Fibroblast of lung (primary cell): ENCODE results near the gene PRKAB2. TPM values are rescaled to one million over a fixed set of nuclear protein-coding genes. Genes with fewer than 3 reads are reported as not detected.
"Not testable (repeated sequence)": the region's sequence is repeated elsewhere in the genome, so short reads cannot be mapped to it uniquely, and the experiment has no call there.

Experiments used
- DNase-seq, 2 donors: peaks; one replicate each; pipeline versions ENCODE4 v3.0.0 to v3.0.0-alpha.2; 2010; ENCODE audit warnings: low read depth in 2 of 2
- H2AFZ ChIP-seq: 2 replicates; pipeline ENCODE4 v1.5.1; 2012; ENCODE audit warnings: low read length, control low read depth, inconsistent platforms
- H3K27ac ChIP-seq: 2 replicates; pipeline ENCODE4 v1.5.1; 2011; ENCODE audit warnings: low read length, control low read depth; ENCODE audit not compliant: insufficient read depth
- H3K27me3 ChIP-seq: 2 replicates; pipeline ENCODE4 v1.5.1; 2011; ENCODE audit warnings: mild to moderate bottlenecking, low read length; ENCODE audit not compliant: control insufficient read depth, insufficient read depth
- H3K36me3 ChIP-seq: 2 replicates; pipeline ENCODE4 v1.5.1; 2011; ENCODE audit warnings: low read length; ENCODE audit not compliant: control insufficient read depth, insufficient read depth
- H3K4me1 ChIP-seq: 2 replicates; pipeline ENCODE4 v1.5.1; 2011; ENCODE audit warnings: low read length; ENCODE audit not compliant: control insufficient read depth, insufficient read depth; ENCODE audit errors: extremely low read depth
- H3K4me2 ChIP-seq: 2 replicates; pipeline ENCODE4 v1.5.1; 2011; ENCODE audit warnings: low read length, control low read depth; ENCODE audit not compliant: insufficient read depth; ENCODE audit errors: extremely low read depth
- H3K4me3 ChIP-seq, 4 experiments: fragments of 200-600 bp in 1 of 4; sonication (generic) in 1 of 4; replicated peaks in 1 of 4; 2 replicates each; pipeline ENCODE4 v1.5.1; 2011 to 2016; ENCODE audit warnings: low read length in 4 of 4, low read depth in 3 of 4, mild to moderate bottlenecking in 3 of 4, control low read depth in 2 of 4, inconsistent platforms in 1 of 4, mixed read lengths in 1 of 4; ENCODE audit not compliant: insufficient read depth in 1 of 4; ENCODE audit errors: control extremely low read depth in 1 of 4
- H3K79me2 ChIP-seq: 2 replicates; pipeline ENCODE4 v1.5.1; 2012; ENCODE audit warnings: mild to moderate bottlenecking, low read length, inconsistent platforms; ENCODE audit not compliant: control insufficient read depth, insufficient read depth
- H3K9ac ChIP-seq: 2 replicates; pipeline ENCODE4 v1.5.1; 2011; ENCODE audit warnings: mild to moderate bottlenecking, low read length, control low read depth; ENCODE audit not compliant: insufficient read depth
- H3K9me3 ChIP-seq: 2 replicates; pipeline ENCODE4 v1.5.1; 2012; ENCODE audit warnings: low read depth, low read length; ENCODE audit not compliant: control insufficient read depth, insufficient read depth
- H4K20me1 ChIP-seq: 2 replicates; pipeline ENCODE4 v1.5.1; 2011; ENCODE audit warnings: low read length; ENCODE audit not compliant: control insufficient read depth, insufficient read depth; ENCODE audit errors: extremely low read depth
- CTCF ChIP-seq, 2 donors: IDR thresholded peaks in 1 of 2; conservative IDR thresholded peaks in 1 of 2; 1 replicate in 1 of 2; 2 replicates in 1 of 2; pipeline ENCODE4 v1.5.1; 2011 to 2012; ENCODE audit warnings: low read length in 2 of 2, control low read depth in 1 of 2, inconsistent platforms in 1 of 2, low read depth in 1 of 2, mild to moderate bottlenecking in 1 of 2
- EZH2 ChIP-seq: IDR thresholded peaks from 2 replicates; pipeline ENCODE4 v1.5.1; 2012; ENCODE audit warnings: low read length, control low read depth, mild to moderate bottlenecking; ENCODE audit errors: missing control alignments
- polyA plus RNA-seq, 2 donors: library from polyadenylated mRNA; depleted of rRNA in 1 of 2; stranded (reverse) in 1 of 2; unstranded in 1 of 2; fragments of >200 nt; gene quantifications; 2 replicates each; pipeline ENCODE4 v1.2.1, GENCODE V29; 2011 to 2012; ENCODE audit warnings: missing spikeins in 1 of 2
- total RNA-seq: library from RNA; depleted of rRNA; stranded (reverse); fragments of >200 nt; gene quantifications from 2 replicates; pipeline ENCODE4 v1.2.1, GENCODE V29; 2014

Gene PRKAB2
- total and polyA plus RNA-seq, 2 donors (not counting 1 experiment from before 2014, with no cell fraction given), result 22.0 to 23.8 TPM

GRCh38 chr1:147109041-147109440 is 63.2 kb downstream of the PRKAB2 start:
- Histone ChIP-seq H3K4me3 (no peak overlapping the region), H4K20me1 (no peaks in the 10 kb centered on the region), H3K79me2 (no peaks in the 10 kb centered on the region), H3K27me3 (no peaks in the 10 kb centered on the region), H3K9me3 (no peaks in the 10 kb centered on the region), H3K36me3 (no peaks in the 10 kb centered on the region), H3K9ac (no peak overlapping the region), H2AFZ (no peak overlapping the region), H3K27ac (no peak overlapping the region), H3K4me1 (no peaks in the 10 kb centered on the region), H3K4me2 (no peak overlapping the region)
- no peak for TF ChIP-seq EZH2
- no peak for TF ChIP-seq CTCF (conservative IDR thresholded peaks at IDR 0.05 in 1 of 2, IDR thresholded peaks at IDR 0.05 in 1 of 2; ENCODE audit: low read depth in 1 of 2, low read length in 2 of 2)
- no peak for DNase-seq

GRCh38 chr1:147106407-147106881 is 65.8 kb downstream of the PRKAB2 start:
- not testable (repeated sequence) for H3K9ac ChIP-seq, H3K79me2 ChIP-seq, H3K27me3 ChIP-seq, H3K27ac ChIP-seq, H3K4me3 ChIP-seq, DNase-seq, H3K36me3 ChIP-seq, H3K9me3 ChIP-seq, H4K20me1 ChIP-seq, H3K4me1 ChIP-seq, H3K4me2 ChIP-seq, H2AFZ ChIP-seq

- Histone ChIP-seq H3K9ac (no peak overlapping the region), H3K27me3 (no peaks in the 10 kb centered on the region), H3K4me2 (no peak overlapping the region), H3K36me3 (no peaks in the 10 kb centered on the region), H2AFZ (no peak overlapping the region), H4K20me1 (no peaks in the 10 kb centered on the region), H3K4me3 (no peak overlapping the region), H3K4me1 (no peaks in the 10 kb centered on the region), H3K9me3 (no peaks in the 10 kb centered on the region), H3K79me2 (no peaks in the 10 kb centered on the region), H3K27ac (no peak overlapping the region)
- no peak for DNase-seq
- TF ChIP-seq EZH2 (no peak), CTCF (conservative IDR thresholded peaks at IDR 0.05 in 1 of 2, IDR thresholded peaks at IDR 0.05 in 1 of 2; ENCODE audit: low read depth in 1 of 2, low read length in 2 of 2) (no peak)
Measured at GRCh38 chr1:147105909-147106308, 66.4 kb downstream of the PRKAB2 start.

Other genes starting within 250 kb of the PRKAB2 start
- 9.8 and 12.4 TPM in 2 replicates for gene NBPF12, start 234.1 kb downstream of the PRKAB2 start, total RNA-seq
- 5.4 and 6.1 TPM in 2 replicates for gene NBPF12, start 234.1 kb downstream of the PRKAB2 start, polyA plus RNA-seq
- gene FMO5, start 52.9 kb upstream of the PRKAB2 start, total RNA-seq, result 1.3 and 2.8 TPM in 2 replicates
- 1.2 and 2.0 TPM in 2 replicates for gene FMO5, start 52.9 kb upstream of the PRKAB2 start, polyA plus RNA-seq
- gene CHD1L, start 70.2 kb upstream of the PRKAB2 start, total RNA-seq, result 36.0 and 44.2 TPM in 2 replicates
- 34.4 and 35.5 TPM in 2 replicates for gene CHD1L, start 70.2 kb upstream of the PRKAB2 start, polyA plus RNA-seq